Measurements from ENCODE around the gene ELOVL5.
"Not testable (repeated sequence)": the region's sequence is repeated elsewhere in the genome, so short reads cannot be mapped to it uniquely, and the experiment has no call there.

ELOVL5 gene

DNA sequence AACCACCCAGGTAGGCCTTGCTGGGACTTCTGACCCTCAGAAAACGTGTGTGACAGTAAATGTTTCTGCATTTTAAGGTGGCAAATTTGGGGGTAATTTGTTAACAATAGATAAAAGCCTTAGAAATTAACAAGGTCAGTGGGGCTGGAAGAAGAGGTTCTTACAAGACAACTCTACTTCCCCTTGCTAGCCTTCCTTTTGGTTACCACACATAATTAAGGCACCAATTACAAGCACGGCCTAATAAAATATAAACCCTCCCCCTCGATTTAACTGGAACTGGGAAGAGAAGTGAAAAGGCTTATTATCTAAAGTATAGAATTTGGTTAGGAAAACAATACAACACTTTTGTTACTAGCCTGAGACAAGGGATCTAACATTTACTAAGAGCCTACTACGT lies 38.8 kb downstream of the ELOVL5 start:
- TF ChIP-seq, protein P1, sequence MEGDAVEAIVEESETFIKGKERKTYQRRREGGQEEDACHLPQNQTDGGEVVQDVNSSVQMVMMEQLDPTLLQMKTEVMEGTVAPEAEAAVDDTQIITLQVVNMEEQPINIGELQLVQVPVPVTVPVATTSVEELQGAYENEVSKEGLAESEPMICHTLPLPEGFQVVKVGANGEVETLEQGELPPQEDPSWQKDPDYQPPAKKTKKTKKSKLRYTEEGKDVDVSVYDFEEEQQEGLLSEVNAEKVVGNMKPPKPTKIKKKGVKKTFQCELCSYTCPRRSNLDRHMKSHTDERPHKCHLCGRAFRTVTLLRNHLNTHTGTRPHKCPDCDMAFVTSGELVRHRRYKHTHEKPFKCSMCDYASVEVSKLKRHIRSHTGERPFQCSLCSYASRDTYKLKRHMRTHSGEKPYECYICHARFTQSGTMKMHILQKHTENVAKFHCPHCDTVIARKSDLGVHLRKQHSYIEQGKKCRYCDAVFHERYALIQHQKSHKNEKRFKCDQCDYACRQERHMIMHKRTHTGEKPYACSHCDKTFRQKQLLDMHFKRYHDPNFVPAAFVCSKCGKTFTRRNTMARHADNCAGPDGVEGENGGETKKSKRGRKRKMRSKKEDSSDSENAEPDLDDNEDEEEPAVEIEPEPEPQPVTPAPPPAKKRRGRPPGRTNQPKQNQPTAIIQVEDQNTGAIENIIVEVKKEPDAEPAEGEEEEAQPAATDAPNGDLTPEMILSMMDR (IDR thresholded peaks at IDR 0.05; ENCODE audit: insufficient read depth, low read depth, low read length, missing control alignments): no peak
- no peak overlapping the region for H3K4me3 ChIP-seq (ENCODE audit: low read length)
- no peak for DNase-seq (ENCODE audit: low read depth)

DNA sequence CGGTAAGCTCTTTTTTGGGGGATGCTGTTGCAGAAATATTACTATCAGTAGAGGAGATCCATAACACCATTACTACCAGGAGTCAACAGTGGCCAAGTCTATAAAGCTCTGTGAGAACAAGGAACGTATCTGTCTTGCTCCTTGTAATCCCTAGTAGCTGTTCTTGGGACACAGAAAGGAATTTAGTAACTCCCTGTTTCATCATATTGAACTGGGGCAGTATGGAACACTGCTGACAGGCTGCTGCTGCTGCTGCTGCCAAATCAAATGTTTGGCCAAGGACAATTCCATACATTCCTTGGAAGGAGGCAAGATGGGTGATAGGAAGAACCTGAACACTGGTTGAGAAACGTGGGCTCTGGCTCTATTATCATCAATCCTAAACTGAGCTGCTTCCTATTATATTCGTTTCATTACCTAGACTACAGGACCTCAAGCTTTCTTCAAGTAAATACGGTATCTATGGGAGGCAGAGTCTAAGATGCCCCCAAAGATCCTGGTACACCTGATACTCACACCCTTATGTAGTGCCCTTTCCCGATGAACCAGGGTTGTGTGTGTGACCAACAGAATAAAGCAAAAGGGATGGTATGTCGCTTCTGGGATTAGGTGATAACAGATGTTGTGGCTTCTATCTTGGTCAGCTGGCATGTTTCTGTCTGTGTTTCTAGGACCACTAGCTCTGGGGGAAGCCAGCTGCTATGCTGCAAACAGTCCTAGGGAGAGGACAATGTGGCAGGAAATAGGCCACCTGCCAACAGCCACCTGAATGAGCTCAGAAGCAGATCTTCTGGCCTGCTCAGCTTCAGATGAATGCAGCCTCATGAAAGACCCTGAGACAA lies 39.5 kb downstream of the ELOVL5 start:
- DNase-seq (ENCODE audit: low read depth): peak; percentile 55
- no peak overlapping the region for H3K4me3 ChIP-seq (ENCODE audit: low read length)
- TF ChIP-seq, protein P1 (IDR thresholded peaks at IDR 0.05; ENCODE audit: insufficient read depth, low read depth, low read length, missing control alignments): no peak

DNA sequence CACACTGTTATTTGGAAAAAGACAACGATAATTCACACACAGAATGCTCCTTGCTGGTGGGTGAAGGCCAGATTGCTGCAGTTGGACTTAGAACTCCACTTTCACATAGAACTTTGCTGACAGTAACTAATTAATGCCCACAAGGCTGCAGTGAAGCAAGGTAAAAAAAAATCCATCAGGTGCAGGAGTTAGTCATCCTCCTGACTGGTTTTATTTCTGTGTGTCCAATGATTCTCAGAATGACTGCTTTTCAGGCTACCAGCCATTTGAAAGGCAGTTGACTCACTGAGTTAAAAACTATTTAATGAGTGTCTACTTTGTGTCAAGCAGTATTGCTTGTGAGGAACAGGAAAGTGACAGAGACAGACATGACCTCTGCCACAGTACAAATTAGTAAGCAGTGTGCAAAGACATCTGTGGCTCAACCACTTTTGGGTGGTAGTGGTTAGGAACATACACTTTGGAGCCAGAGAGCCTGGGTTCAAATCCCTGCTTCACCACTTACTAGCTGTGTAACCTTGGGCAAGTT lies 41.9 kb downstream of the ELOVL5 start:
- peak; percentile 90 for DNase-seq (ENCODE audit: low read depth)
- TF ChIP-seq, protein P1 (IDR thresholded peaks at IDR 0.05; ENCODE audit: insufficient read depth, low read depth, low read length, missing control alignments): no peak
- no peak overlapping the region for H3K4me3 ChIP-seq (ENCODE audit: low read length)

DNA sequence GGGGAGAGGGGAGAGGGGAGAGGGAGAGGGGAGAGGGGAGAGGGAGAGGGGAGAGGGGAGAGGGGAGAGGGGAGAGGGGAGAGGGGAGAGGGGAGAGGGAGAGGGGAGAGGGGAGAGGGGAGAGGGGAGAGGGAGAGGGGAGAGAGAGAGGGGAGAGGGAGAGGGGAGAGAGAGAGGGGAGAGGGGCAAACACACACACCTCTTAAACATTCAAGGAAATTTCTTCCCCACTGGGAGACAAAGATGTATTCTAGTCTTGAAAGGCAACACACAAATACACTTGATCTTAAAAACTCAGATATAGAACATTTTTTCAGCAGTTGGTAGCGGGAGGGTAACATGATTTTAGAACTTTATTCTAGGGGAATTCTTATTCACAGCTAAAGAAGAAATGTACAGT lies 42.5 kb downstream of the ELOVL5 start:
- not testable (repeated sequence) for H3K4me3 ChIP-seq (ENCODE audit: low read length); DNase-seq (ENCODE audit: low read depth)

DNA sequence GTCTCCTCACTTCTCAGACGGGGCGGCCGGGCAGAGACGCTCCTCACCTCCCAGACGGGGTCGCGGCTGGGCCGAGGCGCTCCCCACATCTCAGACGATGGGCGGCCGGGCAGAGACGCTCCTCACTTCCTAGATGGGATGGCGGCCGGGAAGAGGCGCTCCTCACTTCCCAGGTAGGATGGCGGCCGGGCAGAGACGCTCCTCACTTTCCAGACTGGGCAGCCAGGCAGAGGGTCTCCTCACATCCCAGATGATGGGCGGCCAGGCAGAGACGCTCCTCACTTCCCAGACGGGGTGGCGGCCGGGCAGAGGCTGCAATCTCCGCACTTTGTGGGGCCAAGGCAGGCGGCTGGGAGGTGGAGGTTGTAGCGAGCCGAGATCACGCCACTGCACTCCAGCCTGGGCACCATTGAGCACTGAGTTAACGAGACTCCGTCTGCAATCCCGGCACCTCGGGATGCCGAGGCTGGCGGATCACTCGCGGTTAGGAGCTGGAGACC lies 43.2 kb downstream of the ELOVL5 start:
- DNase-seq (ENCODE audit: low read depth): not testable (repeated sequence)

DNA sequence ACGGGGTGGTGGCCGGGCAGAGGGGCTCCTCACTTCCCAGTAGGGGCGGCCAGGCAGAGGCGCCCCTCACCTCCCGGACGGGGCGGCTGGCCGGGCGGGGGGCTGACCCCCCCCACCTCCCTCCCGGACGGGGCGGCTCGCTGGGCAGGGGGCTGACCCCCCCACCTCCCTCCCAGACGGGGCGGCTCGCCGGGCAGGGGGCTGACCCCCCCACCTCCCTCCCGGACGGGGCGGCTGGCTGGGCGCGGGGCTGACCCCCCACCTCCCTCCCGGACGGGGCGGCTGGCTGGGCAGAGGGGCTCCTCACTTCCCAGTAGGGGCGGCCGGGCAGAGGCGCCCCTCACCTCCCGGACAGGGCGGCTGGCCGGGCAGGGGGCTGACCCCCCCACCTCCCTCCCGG lies 43.8 kb downstream of the ELOVL5 start:
- not testable (repeated sequence) for DNase-seq (ENCODE audit: low read depth); H3K4me3 ChIP-seq (ENCODE audit: low read length)

More for the DNA sequence above, 43.2 kb downstream of the ELOVL5 start:
- H3K4me3 ChIP-seq (ENCODE audit: low read length): not testable (repeated sequence)

DNA sequence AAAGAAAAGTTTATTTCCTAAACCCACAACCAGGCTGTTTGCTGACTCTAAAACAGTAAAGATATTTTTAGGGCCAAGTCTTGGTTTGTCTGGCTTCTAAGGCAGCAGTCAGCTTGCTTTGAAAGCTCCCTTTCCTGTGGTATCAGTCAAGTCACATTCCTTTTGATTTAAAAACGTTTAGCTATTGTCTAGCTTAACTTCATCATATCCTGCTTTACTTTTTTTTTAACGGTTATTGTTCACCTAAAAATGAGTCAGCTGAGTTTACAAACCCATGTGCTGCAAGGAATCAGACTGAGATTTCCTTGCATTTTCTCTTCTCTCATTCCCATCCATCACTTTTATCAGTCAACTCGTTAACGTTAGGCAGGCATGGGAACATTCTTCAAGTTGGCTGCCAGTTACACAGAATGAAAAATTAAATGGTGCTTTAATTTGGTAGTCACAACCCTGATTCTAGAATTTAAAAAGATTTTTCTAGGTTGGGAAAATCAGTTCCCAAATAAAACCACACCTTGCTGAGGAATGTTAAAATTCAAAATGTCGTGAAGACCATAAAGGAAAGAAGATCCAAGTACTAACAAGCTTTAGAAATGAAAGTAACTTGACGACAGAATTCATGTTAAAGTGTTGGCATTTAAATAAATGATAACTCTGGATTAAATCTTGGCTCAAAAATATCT lies 45.9 kb downstream of the ELOVL5 start:
- TF ChIP-seq, protein P1 (IDR thresholded peaks at IDR 0.05; ENCODE audit: insufficient read depth, low read depth, low read length, missing control alignments): no peak
- H3K4me3 ChIP-seq (ENCODE audit: low read length): peak overlapping the region; percentile 7
- DNase-seq (ENCODE audit: low read depth): peak; percentile 88

DNA sequence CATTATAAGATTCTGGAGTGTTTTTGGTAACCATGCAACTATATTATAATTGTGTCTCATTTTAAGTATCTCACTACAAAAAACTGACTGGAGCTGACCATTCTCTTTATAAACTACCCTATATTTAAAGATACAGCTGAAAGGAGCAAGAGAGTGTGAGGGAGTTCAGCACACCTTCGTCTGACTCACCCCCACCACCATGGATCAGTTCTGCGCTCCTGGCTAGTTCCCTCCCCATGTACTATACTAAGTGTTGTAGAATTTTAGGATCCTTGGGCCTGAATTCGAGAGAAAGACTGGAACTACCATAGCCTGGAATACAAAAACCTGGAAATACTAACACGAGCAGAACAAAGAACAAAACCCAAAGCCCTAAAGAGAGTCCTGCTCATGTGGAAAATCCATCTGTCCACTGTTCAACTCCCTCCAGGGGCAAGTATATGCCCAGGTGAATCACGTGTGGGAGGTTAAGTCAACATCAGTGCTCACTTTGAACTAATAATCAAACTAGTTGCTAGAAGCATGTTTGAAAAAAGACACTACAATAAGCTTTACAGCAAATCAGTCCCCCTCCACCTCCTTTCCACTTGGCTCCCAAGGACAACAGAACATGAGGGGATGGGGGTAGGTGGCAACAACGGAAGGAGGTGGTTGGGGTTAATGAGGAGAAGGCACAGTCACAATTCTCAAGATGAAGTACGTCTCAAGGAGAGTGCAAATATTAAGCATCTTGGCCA lies 46.8 kb downstream of the ELOVL5 start:
- no peak overlapping the region for H3K4me3 ChIP-seq (ENCODE audit: low read length)
- peak; percentile 72 for DNase-seq (ENCODE audit: low read depth)
- TF ChIP-seq, protein P1 (IDR thresholded peaks at IDR 0.05; ENCODE audit: insufficient read depth, low read depth, low read length, missing control alignments): no peak

All from epithelial cell of esophagus (primary cell).